HCT116 (cell line): ENCODE measurements around the gene PNO1. TPM values are rescaled to one million over a fixed set of nuclear protein-coding genes. Genes with fewer than 3 reads are reported as not detected.
A peak's percentile ranks its signal among the peaks of the same experiment; 100 is the strongest.

Source experiments
- ATAC-seq: fragments of 200-7000 bp; cut with Tn5 transposase; 2 replicates; pipeline ENCODE4 v1.9.1; 2020; ENCODE audit warnings: mild to moderate bottlenecking, moderate library complexity
- BruUV-seq: library from RNA; stranded (reverse); fragments of 400-500 nt; replicated peaks from 2 replicates; lab custom pipeline; 2021; lab: Mats Ljungman, UMichigan
- CTCF ChIA-PET: fragments of 300-600 bp; sonication (Branson Sonifier 250); formaldehyde crosslinking; loops from one replicate; lab custom pipeline; 2021; ENCODE audit warnings: antibody characterized with exemption; lab: Charles Lee
- POLR2A ChIA-PET: fragments of 300-600, 350-600 bp; sonication (Branson Sonifier 250); formaldehyde crosslinking; loops from one replicate; lab custom pipeline; 2021; ENCODE audit warnings: antibody characterized with exemption; lab: Charles Lee
- RAD21 ChIA-PET, 2 experiments: fragments of 300-600 bp; sonication (Branson Sonifier 250); formaldehyde crosslinking; loops; one replicate each; lab custom pipeline; 2023; ENCODE audit warnings: low total read pairs in 2 of 2; ENCODE audit not compliant: uncharacterized antibody in 2 of 2, unreplicated experiment in 2 of 2, low non-redundant PET in 1 of 2; lab: Charles Lee
- DNase-seq: peaks from one replicate; pipeline ENCODE4 v3.0.0-alpha.2; 2010; ENCODE audit warnings: low read depth, low spot score
- H2AFZ ChIP-seq: fragments of 200-600 bp; shearing (Covaris generic), sonication (generic); 2 replicates; pipeline ENCODE4 v1.6.1; 2017; ENCODE audit warnings: low read depth, mixed run types, mixed read lengths, antibody characterized with exemption, low read length; ENCODE audit not compliant: poor library complexity, severe bottlenecking
- H3K27ac ChIP-seq: 2 replicates; pipeline ENCODE4 v1.5.1; 2012; ENCODE audit warnings: low read depth, low read length
- H3K27me3 ChIP-seq: fragments of 200-600 bp; sonication (generic); 2 replicates; pipeline ENCODE4 v1.6.1; 2016; ENCODE audit warnings: mixed run types, low read length, mixed read lengths; ENCODE audit not compliant: insufficient read depth
- H3K36me3 ChIP-seq, 2 experiments: fragments of 200-500 bp in 1 of 2; fragments of 200-600 bp in 1 of 2; sonication (Bioruptor generic) in 1 of 2; sonication (generic) in 1 of 2; 2 replicates each; pipeline versions ENCODE4 v1.5.1 to v1.6.1; 2014 to 2016; ENCODE audit warnings: low read length in 2 of 2, inconsistent platforms in 1 of 2, mixed read lengths in 1 of 2, mixed run types in 1 of 2; ENCODE audit not compliant: insufficient read depth in 2 of 2, control insufficient read depth in 1 of 2
- H3K4me1 ChIP-seq, 2 experiments: fragments of 200-600 bp in 1 of 2; sonication (generic) in 1 of 2; 2 replicates each; pipeline versions ENCODE4 v1.5.1 to v1.6.1; 2012 to 2017; ENCODE audit warnings: low read length in 2 of 2, inconsistent platforms in 1 of 2, mild to moderate bottlenecking in 1 of 2, mixed read lengths in 1 of 2, mixed run types in 1 of 2, moderate library complexity in 1 of 2; ENCODE audit not compliant: insufficient read depth in 2 of 2, control insufficient read depth in 1 of 2
- H3K4me2 ChIP-seq: fragments of 200-600 bp; sonication (generic); 2 replicates; pipeline ENCODE4 v1.6.1; 2017; ENCODE audit warnings: mixed run types, low read length, mixed read lengths
- H3K4me3 ChIP-seq, 2 experiments: fragments of 200-600 bp in 1 of 2; sonication (generic) in 1 of 2; replicated peaks in 1 of 2; 2 replicates each; pipeline ENCODE4 v1.5.1; 2011 to 2016; ENCODE audit warnings: low read length in 2 of 2, control low read depth in 1 of 2, low read depth in 1 of 2, mild to moderate bottlenecking in 1 of 2, mixed read lengths in 1 of 2, mixed run types in 1 of 2
- H3K79me2 ChIP-seq: fragments of 200-600 bp; sonication (generic); 2 replicates; pipeline ENCODE4 v1.6.1; 2017; ENCODE audit warnings: mild to moderate bottlenecking, mixed run types, low read length, moderate library complexity, mixed read lengths; ENCODE audit not compliant: insufficient read depth
- H3K9ac ChIP-seq: fragments of 200-600 bp; sonication (generic); 2 replicates; pipeline ENCODE4 v1.6.1; 2016; ENCODE audit warnings: low read length, mixed read lengths
- H3K9me2 ChIP-seq: fragments of 200-600 bp; sonication (generic), shearing (Covaris generic); 2 replicates; pipeline ENCODE4 v1.6.1; 2017; ENCODE audit warnings: mixed run types, mild to moderate bottlenecking, moderate library complexity; ENCODE audit not compliant: insufficient read depth
- H3K9me3 ChIP-seq, 2 experiments: fragments of 200-500 bp in 1 of 2; fragments of 200-600 bp in 1 of 2; sonication (Bioruptor generic) in 1 of 2; sonication (generic) in 1 of 2; 2 replicates each; pipeline ENCODE4 v1.6.1; 2014 to 2017; ENCODE audit warnings: low read length in 2 of 2, mixed read lengths in 2 of 2, inconsistent platforms in 1 of 2, low read depth in 1 of 2, mild to moderate bottlenecking in 1 of 2, mixed run types in 1 of 2, moderate library complexity in 1 of 2; ENCODE audit not compliant: control insufficient read depth in 1 of 2, insufficient read depth in 1 of 2
- H4K20me1 ChIP-seq: fragments of 200-600 bp; sonication (generic), shearing (Covaris generic); 2 replicates; pipeline ENCODE4 v1.6.1; 2017; ENCODE audit warnings: mixed run types, mild to moderate bottlenecking, moderate library complexity; ENCODE audit not compliant: insufficient read depth
- EGR1 ChIP-seq: IDR thresholded peaks from 2 replicates; pipeline ENCODE4 v1.6.1; 2012; ENCODE audit warnings: low read depth
- EZH2phosphoT487 ChIP-seq: fragments of 200-600 bp; IDR thresholded peaks from 2 replicates; pipeline ENCODE4 v1.6.1; 2018; ENCODE audit warnings: antibody characterized with exemption, borderline replicate concordance
- FOSL1 ChIP-seq: IDR thresholded peaks from 2 replicates; pipeline ENCODE4 v1.6.1; 2012; ENCODE audit warnings: low read depth
- JUND ChIP-seq: IDR thresholded peaks from 2 replicates; pipeline ENCODE4 v1.6.1; 2012
- POLR2A ChIP-seq: IDR thresholded peaks from 2 replicates; pipeline ENCODE4 v1.7.0; 2011; ENCODE audit warnings: borderline replicate concordance; ENCODE audit not compliant: insufficient read depth, insufficient read length; ENCODE audit errors: extremely low read depth
- RAD21 ChIP-seq: IDR thresholded peaks from 2 replicates; pipeline ENCODE4 v1.6.1; 2012; ENCODE audit warnings: low read depth, mild to moderate bottlenecking
- SP1 ChIP-seq: IDR thresholded peaks from 2 replicates; pipeline ENCODE4 v1.6.1; 2012; ENCODE audit warnings: low read depth
- SRF ChIP-seq: IDR thresholded peaks from 2 replicates; pipeline ENCODE4 v1.6.1; 2012; ENCODE audit warnings: low read depth
- YY1 ChIP-seq: IDR thresholded peaks from 2 replicates; pipeline ENCODE4 v1.6.1; 2011; ENCODE audit warnings: low read length, low read depth, moderate library complexity, mild to moderate bottlenecking; ENCODE audit not compliant: insufficient replicate concordance; ENCODE audit errors: extremely low read depth
- ZNF274 ChIP-seq: fragments of 200-500 bp; sonication (Bioruptor generic); IDR thresholded peaks from 2 replicates; pipeline ENCODE4 v1.6.1; 2014; ENCODE audit warnings: mild to moderate bottlenecking, low read depth, low read length, inconsistent platforms
- intact Hi-C: fragments of 100-400 bp; cut with micrococcal nuclease; formaldehyde crosslinking; loops from 2 replicates; pipeline ENCODE4 v1.10.0; 2022
- total RNA-seq: library from RNA; stranded (reverse); gene quantifications from one replicate; pipeline ENCODE4 v1.2.1, GENCODE V29; 2021; ENCODE audit not compliant: unreplicated experiment
- TF ChIP-seq, protein P1 (sequence below), 3 experiments: fragments of 200-600 bp in 1 of 3; sonication (generic) in 1 of 3; IDR thresholded peaks in 2 of 3; conservative IDR thresholded peaks in 1 of 3; 2 replicates each; pipeline ENCODE4 v1.5.1; 2012 to 2017; ENCODE audit warnings: low read depth in 2 of 3, low read length in 2 of 3, antibody characterized with exemption in 1 of 3, borderline replicate concordance in 1 of 3, control low read depth in 1 of 3, mild to moderate bottlenecking in 1 of 3, mixed read lengths in 1 of 3, mixed run types in 1 of 3, moderate library complexity in 1 of 3; ENCODE audit not compliant: insufficient read depth in 1 of 3
- TF ChIP-seq, protein P2 (sequence below): IDR thresholded peaks from 2 replicates; pipeline ENCODE4 v1.6.1; 2012
- TF ChIP-seq, protein P3 (sequence below): IDR thresholded peaks from 2 replicates; pipeline ENCODE4 v1.6.1; 2012; ENCODE audit warnings: low read depth

Gene PNO1
- total RNA-seq, 1 experiment from 2014 or later, result 23.3 TPM

DNA sequence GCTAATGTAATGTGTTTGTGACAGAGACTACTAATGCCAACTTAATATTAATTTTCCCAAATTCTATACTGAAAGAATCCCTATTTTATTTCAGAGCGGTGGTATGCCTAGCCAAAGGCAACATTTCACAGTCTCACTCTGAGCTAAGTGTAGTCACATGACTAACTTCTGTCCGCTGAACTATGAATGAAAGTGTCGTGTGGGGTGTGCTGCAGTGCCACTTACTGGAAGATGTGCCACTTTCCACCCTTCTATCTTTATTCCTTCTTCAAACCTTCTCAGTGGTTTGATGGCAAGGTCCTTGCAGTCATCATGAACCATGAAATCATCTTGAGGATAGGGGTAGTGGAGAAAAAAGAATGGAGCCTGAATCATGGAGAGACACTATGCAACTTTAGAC, 47.6 kb upstream of the PNO1 start:
- peak overlapping the region; percentile 22 for H2AFZ ChIP-seq
- H3K27me3 ChIP-seq, result no peaks in the 10 kb centered on the region
- no peak for DNase-seq
- H3K4me1 ChIP-seq, result no peaks in the 10 kb centered on the region
- peaks cover 0 to 4% of the 10 kb centered on the region in 2 experiments; a peak in 1 of 4 replicates for H3K9me3 ChIP-seq
- no peak overlapping the region for H3K27ac ChIP-seq
- H3K4me3 ChIP-seq, result no peak overlapping the region
- ChIA-PET CTCF (interaction anchor here (1.0 to 1.4 kb wide), 2 partner anchors 12 to 15 kb away, joined by 7 to 9 read pairs; no protein-coding TSS in a partner anchor), RAD21 (no interaction called here), POLR2A (no interaction called here)
- H3K9me2 ChIP-seq, result no peaks in the 10 kb centered on the region
- H4K20me1 ChIP-seq, result no peaks in the 10 kb centered on the region
- TF ChIP-seq, protein P1, sequence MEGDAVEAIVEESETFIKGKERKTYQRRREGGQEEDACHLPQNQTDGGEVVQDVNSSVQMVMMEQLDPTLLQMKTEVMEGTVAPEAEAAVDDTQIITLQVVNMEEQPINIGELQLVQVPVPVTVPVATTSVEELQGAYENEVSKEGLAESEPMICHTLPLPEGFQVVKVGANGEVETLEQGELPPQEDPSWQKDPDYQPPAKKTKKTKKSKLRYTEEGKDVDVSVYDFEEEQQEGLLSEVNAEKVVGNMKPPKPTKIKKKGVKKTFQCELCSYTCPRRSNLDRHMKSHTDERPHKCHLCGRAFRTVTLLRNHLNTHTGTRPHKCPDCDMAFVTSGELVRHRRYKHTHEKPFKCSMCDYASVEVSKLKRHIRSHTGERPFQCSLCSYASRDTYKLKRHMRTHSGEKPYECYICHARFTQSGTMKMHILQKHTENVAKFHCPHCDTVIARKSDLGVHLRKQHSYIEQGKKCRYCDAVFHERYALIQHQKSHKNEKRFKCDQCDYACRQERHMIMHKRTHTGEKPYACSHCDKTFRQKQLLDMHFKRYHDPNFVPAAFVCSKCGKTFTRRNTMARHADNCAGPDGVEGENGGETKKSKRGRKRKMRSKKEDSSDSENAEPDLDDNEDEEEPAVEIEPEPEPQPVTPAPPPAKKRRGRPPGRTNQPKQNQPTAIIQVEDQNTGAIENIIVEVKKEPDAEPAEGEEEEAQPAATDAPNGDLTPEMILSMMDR (IDR thresholded peaks at IDR 0.05 in 2 of 3, conservative IDR thresholded peaks at IDR 0.05 in 1 of 3; ENCODE audit: borderline replicate concordance in 1 of 3, insufficient read depth in 1 of 3, low read depth in 2 of 3, low read length in 2 of 3), result peak in 2 of 3 experiments; percentile 17 to 28; a peak in 1 of 6 replicates
- TF ChIP-seq RAD21, result peak; percentile 31; the same call in 1 of the 2 replicates
- TF ChIP-seq, protein P2, sequence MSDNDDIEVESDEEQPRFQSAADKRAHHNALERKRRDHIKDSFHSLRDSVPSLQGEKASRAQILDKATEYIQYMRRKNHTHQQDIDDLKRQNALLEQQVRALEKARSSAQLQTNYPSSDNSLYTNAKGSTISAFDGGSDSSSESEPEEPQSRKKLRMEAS, result no peak
- TF ChIP-seq, all 23 proteins: peak for 2
- Histone ChIP-seq H3K4me2 (no peak overlapping the region), H3K9ac (no peak overlapping the region), H3K79me2 (no peaks in the 10 kb centered on the region), H3K36me3 (no peaks in the 10 kb centered on the region)
- ATAC-seq, result peak; percentile 79
- no TSS peak for BruUV-seq
- intact Hi-C loops, result no loop called here

DNA sequence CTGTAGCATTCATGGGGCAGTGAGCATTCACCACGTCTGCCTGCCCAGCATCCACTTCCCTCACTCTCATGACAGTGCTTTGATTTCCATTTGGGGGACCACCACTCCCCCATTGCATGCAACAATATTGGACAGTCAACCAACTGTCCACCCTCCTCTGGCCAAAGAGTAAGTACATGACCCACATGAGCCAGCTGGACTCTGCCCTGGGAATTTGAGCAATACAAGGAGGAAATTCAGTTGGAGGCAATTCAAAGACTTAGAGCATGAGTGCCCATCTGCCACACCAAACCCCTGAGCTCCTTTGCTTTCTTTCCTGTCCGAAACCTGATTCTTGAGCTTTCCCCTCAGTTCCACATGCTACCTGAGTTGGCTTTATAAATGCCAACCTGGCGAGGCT, 41.7 kb upstream of the PNO1 start:
- Histone ChIP-seq H3K36me3 (no peaks in the 10 kb centered on the region), H3K79me2 (no peaks in the 10 kb centered on the region), H3K4me3 (no peak overlapping the region), H4K20me1 (no peaks in the 10 kb centered on the region), H3K9me3 (no peaks in the 10 kb centered on the region), H2AFZ (no peak overlapping the region), H3K4me2 (no peak overlapping the region), H3K27ac (no peak overlapping the region), H3K9me2 (no peaks in the 10 kb centered on the region), H3K9ac (no peak overlapping the region), H3K27me3 (no peaks in the 10 kb centered on the region; the same call in 1 of the 2 replicates), H3K4me1 (no peaks in the 10 kb centered on the region)
- ChIA-PET POLR2A (no interaction called here), CTCF (no interaction called here), RAD21 (no interaction called here)
- ATAC-seq, result no peak
- DNase-seq, result no peak
- no TSS peak for BruUV-seq
- intact Hi-C loops, result no loop called here
- no peak for TF ChIP-seq EGR1
- no peak for TF ChIP-seq SP1
- TF ChIP-seq JUND, result no peak
- no peak for TF ChIP-seq FOSL1
- no peak for TF ChIP-seq YY1
- TF ChIP-seq, protein P3, sequence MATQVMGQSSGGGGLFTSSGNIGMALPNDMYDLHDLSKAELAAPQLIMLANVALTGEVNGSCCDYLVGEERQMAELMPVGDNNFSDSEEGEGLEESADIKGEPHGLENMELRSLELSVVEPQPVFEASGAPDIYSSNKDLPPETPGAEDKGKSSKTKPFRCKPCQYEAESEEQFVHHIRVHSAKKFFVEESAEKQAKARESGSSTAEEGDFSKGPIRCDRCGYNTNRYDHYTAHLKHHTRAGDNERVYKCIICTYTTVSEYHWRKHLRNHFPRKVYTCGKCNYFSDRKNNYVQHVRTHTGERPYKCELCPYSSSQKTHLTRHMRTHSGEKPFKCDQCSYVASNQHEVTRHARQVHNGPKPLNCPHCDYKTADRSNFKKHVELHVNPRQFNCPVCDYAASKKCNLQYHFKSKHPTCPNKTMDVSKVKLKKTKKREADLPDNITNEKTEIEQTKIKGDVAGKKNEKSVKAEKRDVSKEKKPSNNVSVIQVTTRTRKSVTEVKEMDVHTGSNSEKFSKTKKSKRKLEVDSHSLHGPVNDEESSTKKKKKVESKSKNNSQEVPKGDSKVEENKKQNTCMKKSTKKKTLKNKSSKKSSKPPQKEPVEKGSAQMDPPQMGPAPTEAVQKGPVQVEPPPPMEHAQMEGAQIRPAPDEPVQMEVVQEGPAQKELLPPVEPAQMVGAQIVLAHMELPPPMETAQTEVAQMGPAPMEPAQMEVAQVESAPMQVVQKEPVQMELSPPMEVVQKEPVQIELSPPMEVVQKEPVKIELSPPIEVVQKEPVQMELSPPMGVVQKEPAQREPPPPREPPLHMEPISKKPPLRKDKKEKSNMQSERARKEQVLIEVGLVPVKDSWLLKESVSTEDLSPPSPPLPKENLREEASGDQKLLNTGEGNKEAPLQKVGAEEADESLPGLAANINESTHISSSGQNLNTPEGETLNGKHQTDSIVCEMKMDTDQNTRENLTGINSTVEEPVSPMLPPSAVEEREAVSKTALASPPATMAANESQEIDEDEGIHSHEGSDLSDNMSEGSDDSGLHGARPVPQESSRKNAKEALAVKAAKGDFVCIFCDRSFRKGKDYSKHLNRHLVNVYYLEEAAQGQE, result no peak
- no peak for TF ChIP-seq SRF
- no peak for TF ChIP-seq RAD21
- TF ChIP-seq POLR2A, result no peak
- no peak for TF ChIP-seq EZH2phosphoT487
- no peak for TF ChIP-seq ZNF274
